ENCODE data around the gene ARSI. TPM values are rescaled to one million over a fixed set of nuclear protein-coding genes. Genes with fewer than 3 reads are reported as not detected.

ARSI gene
- total RNA-seq, 2 donors from 2014 or later, result 0.26 TPM; not detected in 1

DNA sequence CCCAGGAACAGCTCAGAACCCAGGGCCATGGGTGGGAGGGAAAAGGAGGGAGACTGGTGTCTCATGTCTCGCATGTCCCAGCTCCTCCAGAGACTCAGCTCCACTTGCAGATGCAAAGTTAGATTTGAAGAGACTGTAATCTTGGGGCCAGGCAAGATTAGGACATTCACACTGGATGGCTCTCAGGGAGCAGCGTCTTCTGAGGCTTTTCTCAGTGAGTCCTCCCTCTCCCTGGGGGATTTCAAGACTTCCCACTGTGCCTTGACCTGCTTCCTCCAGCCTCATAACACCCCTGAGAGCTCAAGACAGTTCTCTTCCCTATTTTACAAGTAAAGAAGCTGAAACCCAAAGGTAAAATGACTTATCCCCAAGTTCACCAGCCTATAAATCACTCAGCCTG lies 44.3 kb upstream of the ARSI start:
- H3K4me3 ChIP-seq, result no peak overlapping the region
- DNase-seq (no peak), ATAC-seq (no peak)
- peaks cover 8% of the 10 kb centered on the region for H3K4me1 ChIP-seq
- intact Hi-C loops (cut with DNase I), result loop anchor here (10.0 kb wide), 1 partner anchor 182 kb away; the partner anchor contains the start of gene CDX1
- H3K27me3 ChIP-seq, result no peaks in the 10 kb centered on the region
- no peaks in the 10 kb centered on the region for H3K9me3 ChIP-seq
- no peak overlapping the region for H3K27ac ChIP-seq
- H3K36me3 ChIP-seq (replicated peaks in 1 of 2; ENCODE audit: insufficient read depth in 1 of 2, low read depth in 2 of 2), result no peaks in the 10 kb centered on the region
- no peak for TF ChIP-seq POLR2A (IDR thresholded peaks at IDR 0.05)
- TF ChIP-seq, protein P1, sequence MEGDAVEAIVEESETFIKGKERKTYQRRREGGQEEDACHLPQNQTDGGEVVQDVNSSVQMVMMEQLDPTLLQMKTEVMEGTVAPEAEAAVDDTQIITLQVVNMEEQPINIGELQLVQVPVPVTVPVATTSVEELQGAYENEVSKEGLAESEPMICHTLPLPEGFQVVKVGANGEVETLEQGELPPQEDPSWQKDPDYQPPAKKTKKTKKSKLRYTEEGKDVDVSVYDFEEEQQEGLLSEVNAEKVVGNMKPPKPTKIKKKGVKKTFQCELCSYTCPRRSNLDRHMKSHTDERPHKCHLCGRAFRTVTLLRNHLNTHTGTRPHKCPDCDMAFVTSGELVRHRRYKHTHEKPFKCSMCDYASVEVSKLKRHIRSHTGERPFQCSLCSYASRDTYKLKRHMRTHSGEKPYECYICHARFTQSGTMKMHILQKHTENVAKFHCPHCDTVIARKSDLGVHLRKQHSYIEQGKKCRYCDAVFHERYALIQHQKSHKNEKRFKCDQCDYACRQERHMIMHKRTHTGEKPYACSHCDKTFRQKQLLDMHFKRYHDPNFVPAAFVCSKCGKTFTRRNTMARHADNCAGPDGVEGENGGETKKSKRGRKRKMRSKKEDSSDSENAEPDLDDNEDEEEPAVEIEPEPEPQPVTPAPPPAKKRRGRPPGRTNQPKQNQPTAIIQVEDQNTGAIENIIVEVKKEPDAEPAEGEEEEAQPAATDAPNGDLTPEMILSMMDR (IDR thresholded peaks at IDR 0.05), result no peak
- WGBS, 2 donors, result 75 to 76% methylated on average over 2 of the region's 2 CpGs

DNA sequence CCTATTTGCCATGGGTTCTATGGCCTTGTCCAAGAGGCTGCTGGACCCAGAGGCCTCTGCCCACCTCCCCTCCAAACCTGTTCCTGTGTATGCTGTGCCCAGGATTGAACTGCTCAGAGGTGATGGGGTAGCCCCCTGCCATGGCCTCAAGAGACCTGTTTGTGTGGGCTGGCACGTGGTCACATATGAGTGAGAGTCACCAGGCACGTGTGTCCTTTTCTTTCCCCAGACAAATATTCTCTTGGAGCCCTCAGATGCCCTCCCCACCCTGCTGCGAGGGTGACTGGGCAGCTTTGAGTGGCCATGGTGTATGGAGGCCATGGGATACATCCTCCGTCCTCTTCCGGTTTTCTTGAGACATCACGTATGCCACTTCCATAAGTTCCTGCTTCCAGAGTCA lies 43.9 kb upstream of the ARSI start:
- no peaks in the 10 kb centered on the region for H3K9me3 ChIP-seq
- intact Hi-C loops (cut with DNase I), result loop anchor here (10.0 kb wide), 1 partner anchor 182 kb away; the partner anchor contains the start of gene CDX1
- 60 to 79% methylated on average over 6 of the region's 6 CpGs for WGBS, 2 donors
- ATAC-seq (no peak), DNase-seq (no peak)
- no peaks in the 10 kb centered on the region for H3K27me3 ChIP-seq
- H3K36me3 ChIP-seq (replicated peaks in 1 of 2; ENCODE audit: insufficient read depth in 1 of 2, low read depth in 2 of 2), result no peaks in the 10 kb centered on the region
- no peak overlapping the region for H3K4me3 ChIP-seq
- TF ChIP-seq POLR2A (IDR thresholded peaks at IDR 0.05), result no peak
- TF ChIP-seq, protein P1 (IDR thresholded peaks at IDR 0.05), result no peak
- H3K27ac ChIP-seq, result no peak overlapping the region
- H3K4me1 ChIP-seq, result peaks cover 8% of the 10 kb centered on the region

DNA sequence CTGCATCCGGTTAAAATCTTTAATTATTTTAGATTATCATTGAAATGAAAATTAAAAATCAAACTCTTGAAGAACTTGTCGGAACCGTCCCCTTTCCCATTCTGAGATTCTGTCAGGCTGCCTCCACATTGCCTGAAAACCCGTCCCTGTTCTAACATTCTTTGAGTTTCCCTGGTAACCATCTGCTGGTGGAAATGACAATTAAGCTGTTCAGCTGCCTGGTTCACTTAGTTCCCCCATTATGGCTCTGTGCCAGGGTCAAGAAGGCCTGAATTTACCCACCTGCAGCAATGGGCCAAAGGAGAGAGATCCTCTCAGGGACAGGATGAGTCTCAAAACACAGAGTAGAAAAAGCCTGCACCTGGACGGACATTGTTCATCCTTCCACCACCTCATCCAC lies 43.0 kb upstream of the ARSI start:
- H3K27me3 ChIP-seq, result no peaks in the 10 kb centered on the region
- WGBS, 2 donors, result 79% methylated on average over 5 of the region's 5 CpGs
- no peaks in the 10 kb centered on the region for H3K9me3 ChIP-seq
- no peaks in the 10 kb centered on the region for H3K36me3 ChIP-seq (replicated peaks in 1 of 2; ENCODE audit: insufficient read depth in 1 of 2, low read depth in 2 of 2)
- no peak for ATAC-seq
- DNase-seq, result no peak
- no peak overlapping the region for H3K27ac ChIP-seq
- H3K4me3 ChIP-seq, result no peak overlapping the region
- intact Hi-C loops (cut with DNase I), result loop anchor here (10.0 kb wide), 1 partner anchor 181 kb away; the partner anchor contains the start of gene CDX1
- TF ChIP-seq, protein P1 (IDR thresholded peaks at IDR 0.05), result no peak
- no peak for TF ChIP-seq POLR2A (IDR thresholded peaks at IDR 0.05)
- H3K4me1 ChIP-seq, result peaks cover 5% of the 10 kb centered on the region

DNA sequence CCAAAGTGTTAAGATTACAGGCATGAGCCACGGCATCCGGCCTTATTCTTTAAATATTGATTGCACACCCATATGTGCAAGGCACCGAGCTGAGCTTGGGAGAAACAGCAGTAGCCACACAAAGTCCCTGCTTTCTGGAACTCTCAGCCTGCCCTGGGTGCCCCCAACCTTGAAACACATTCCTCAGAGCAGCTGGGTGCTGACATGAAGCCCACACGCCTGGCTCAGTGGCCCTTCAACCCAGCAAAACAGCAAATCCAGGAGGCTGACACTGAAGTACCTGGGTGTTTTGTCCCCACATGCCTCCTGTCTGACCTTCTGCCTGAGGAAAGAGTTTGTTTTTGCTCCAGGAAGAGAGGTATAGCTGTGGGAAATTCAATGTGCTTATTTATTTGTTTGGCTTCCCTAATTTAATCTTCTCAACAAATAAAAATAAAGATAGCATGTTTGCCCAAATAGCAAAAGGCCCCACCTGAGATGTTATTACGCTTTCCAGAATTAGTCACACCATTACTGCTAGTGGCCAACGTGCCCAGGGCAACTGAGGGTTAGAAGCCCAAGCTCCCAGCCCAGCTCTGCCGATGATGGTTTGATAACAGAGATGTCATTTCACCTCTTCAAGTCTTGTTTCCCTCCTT lies 41.4 kb upstream of the ARSI start:
- no peaks in the 10 kb centered on the region for H3K9me3 ChIP-seq
- H3K27me3 ChIP-seq, result no peaks in the 10 kb centered on the region
- intact Hi-C loops (cut with DNase I), result loop anchor here (10.0 kb wide), 1 partner anchor 179 kb away; the partner anchor contains the start of gene CDX1
- H3K4me1 ChIP-seq, result no peaks in the 10 kb centered on the region
- TF ChIP-seq POLR2A (IDR thresholded peaks at IDR 0.05), result no peak
- TF ChIP-seq, protein P1 (IDR thresholded peaks at IDR 0.05), result no peak
- DNase-seq (no peak), ATAC-seq (no peak)
- WGBS, 2 donors, result 62 to 75% methylated on average over 7 of the region's 7 CpGs
- no peaks in the 10 kb centered on the region for H3K36me3 ChIP-seq (replicated peaks in 1 of 2; ENCODE audit: insufficient read depth in 1 of 2, low read depth in 2 of 2)
- no peak overlapping the region for H3K27ac ChIP-seq
- no peak overlapping the region for H3K4me3 ChIP-seq

DNA sequence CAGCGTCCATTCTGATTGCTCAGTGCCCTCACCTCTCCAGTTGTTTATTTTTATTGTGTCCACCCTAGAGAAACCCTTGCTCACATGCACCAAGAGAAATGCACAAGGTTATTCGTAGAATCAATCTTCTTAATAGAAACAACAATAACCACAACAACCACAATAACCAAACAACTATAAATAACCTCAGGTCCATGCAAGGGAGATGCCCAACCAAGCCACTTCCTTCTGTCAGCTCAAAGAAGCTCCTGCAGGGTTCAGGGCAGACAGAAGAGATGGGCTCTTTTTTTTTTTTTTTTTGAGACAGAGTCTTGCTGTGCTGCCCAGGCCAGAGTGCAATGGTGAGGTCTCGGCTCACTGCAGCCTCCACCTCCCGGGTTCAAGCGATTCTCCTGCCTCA lies 39.9 kb upstream of the ARSI start:
- Histone ChIP-seq H3K27me3 (no peaks in the 10 kb centered on the region), H3K4me3 (no peak overlapping the region), H3K4me1 (no peaks in the 10 kb centered on the region), H3K36me3 (replicated peaks in 1 of 2; ENCODE audit: insufficient read depth in 1 of 2, low read depth in 2 of 2) (no peaks in the 10 kb centered on the region), H3K9me3 (no peaks in the 10 kb centered on the region), H3K27ac (no peak overlapping the region)
- DNase-seq, result no peak
- intact Hi-C loops (cut with DNase I), result loop anchor here (10.0 kb wide), 1 partner anchor 178 kb away; the partner anchor contains the start of gene CDX1
- no peak for TF ChIP-seq POLR2A (IDR thresholded peaks at IDR 0.05)
- TF ChIP-seq, protein P1 (IDR thresholded peaks at IDR 0.05), result no peak
- 95 to 96% methylated on average over 5 of the region's 5 CpGs for WGBS, 2 donors
- ATAC-seq, result no peak
